Transverse colon (tissue), 4 donors: Measurements from ENCODE around the gene ZBTB1.

Experiments
- CTCF ChIP-seq, 5 experiments: fragments of 200-600 bp in 3 of 5; fragments of 450-650 bp in 2 of 5; sonication (generic) in 3 of 5; IDR thresholded peaks; 1 replicate in 2 of 5; 2 replicates in 3 of 5; pipeline ENCODE4 v1.5.1; 2016 to 2017; ENCODE audit warnings: antibody characterized with exemption in 5 of 5, inconsistent platforms in 3 of 5, mild to moderate bottlenecking in 2 of 5, moderate library complexity in 1 of 5
- POLR2A ChIP-seq: fragments of 450-650 bp; IDR thresholded peaks from one replicate; pipeline ENCODE4 v1.6.1; 2016; ENCODE audit warnings: antibody characterized with exemption, mild to moderate bottlenecking, moderate library complexity
- POLR2AphosphoS5 ChIP-seq, 3 donors: sonication (generic); formaldehyde crosslinking; IDR thresholded peaks; one replicate each; pipeline ENCODE4 v1.6.1; 2016; ENCODE audit warnings: antibody characterized with exemption in 3 of 3

- TF ChIP-seq CTCF (IDR thresholded peaks at IDR 0.05) (no peak), POLR2AphosphoS5 (IDR thresholded peaks at IDR 0.05) (no peak), POLR2A (no peak)
Observed at GRCh38 chr14:64496764-64497163, 7.8 kb upstream of the ZBTB1 start.
